Transverse colon (tissue), 4 donors: ENCODE measurements around the gene CRTC1.

Experiments
- CTCF ChIP-seq, 5 experiments: fragments of 200-600 bp in 3 of 5; fragments of 450-650 bp in 2 of 5; sonication (generic) in 3 of 5; IDR thresholded peaks; 1 replicate in 2 of 5; 2 replicates in 3 of 5; pipeline ENCODE4 v1.5.1; 2016 to 2017; ENCODE audit warnings: antibody characterized with exemption in 5 of 5, inconsistent platforms in 3 of 5, mild to moderate bottlenecking in 2 of 5, moderate library complexity in 1 of 5
- EP300 ChIP-seq: sonication (generic); formaldehyde crosslinking; IDR thresholded peaks from one replicate; pipeline ENCODE4 v1.6.1; 2017; ENCODE audit warnings: antibody characterized with exemption, low read depth
- POLR2A ChIP-seq: fragments of 450-650 bp; IDR thresholded peaks from one replicate; pipeline ENCODE4 v1.6.1; 2016; ENCODE audit warnings: antibody characterized with exemption, mild to moderate bottlenecking, moderate library complexity
- POLR2AphosphoS5 ChIP-seq, 3 donors: sonication (generic); formaldehyde crosslinking; IDR thresholded peaks; one replicate each; pipeline ENCODE4 v1.6.1; 2016; ENCODE audit warnings: antibody characterized with exemption in 3 of 3

- no peak for TF ChIP-seq POLR2A
- no peak for TF ChIP-seq CTCF (IDR thresholded peaks at IDR 0.05)
- no peak for TF ChIP-seq EP300
- no peak for TF ChIP-seq POLR2AphosphoS5 (IDR thresholded peaks at IDR 0.05)
Measured at GRCh38 chr19:18743784-18744418, 60.4 kb downstream of the CRTC1 start.
